Fibroblast of villous mesenchyme (primary cell): ENCODE results near the gene SRY. TPM values are rescaled to one million over a fixed set of nuclear protein-coding genes. Genes with fewer than 3 reads are reported as not detected.

Experiments used
- DNase-seq: peaks from one replicate; pipeline ENCODE4 v3.0.0-alpha.2; 2010; ENCODE audit warnings: low read depth
- H3K4me3 ChIP-seq: 2 replicates; pipeline ENCODE4 v1.5.1; 2011; ENCODE audit warnings: low read depth, mild to moderate bottlenecking, low read length
- small RNA-seq: library from RNA; depleted of rRNA; stranded (forward); fragments of <200 nt; gene quantifications from one replicate; pipeline ENCODE3, GENCODE V24; 2012
- total RNA-seq: library from RNA; depleted of rRNA; stranded (reverse); fragments of >200 nt; gene quantifications from 2 replicates; pipeline ENCODE4 v1.2.3, GENCODE V29; 2012
- TF ChIP-seq, protein P1 (sequence below): IDR thresholded peaks from 2 replicates; pipeline ENCODE4 v1.5.1; 2012; ENCODE audit warnings: low read depth, mild to moderate bottlenecking, low read length; ENCODE audit not compliant: insufficient read depth

The SRY gene
- total RNA-seq, 1 donor, result not detected

DNA sequence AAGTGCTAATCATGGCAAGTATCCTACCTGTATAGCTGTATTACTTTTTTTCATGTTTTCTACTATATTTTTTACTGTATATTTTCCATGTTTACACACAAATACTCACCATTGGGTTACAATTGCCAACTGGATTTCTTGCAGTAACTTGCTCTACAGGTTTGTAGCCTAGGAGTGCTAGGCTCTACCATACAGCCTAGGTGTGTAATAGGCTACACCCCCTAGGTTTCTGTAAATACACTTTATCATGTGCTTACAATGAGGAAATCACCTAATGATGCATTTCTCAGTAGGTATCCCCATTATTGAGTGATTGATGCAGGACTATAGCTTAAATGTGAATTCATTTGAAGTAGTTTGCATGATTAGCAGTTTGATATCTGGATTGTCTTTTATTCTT lies 10.5 kb upstream of the SRY start:
- DNase-seq, result no peak
- TF ChIP-seq, protein P1, sequence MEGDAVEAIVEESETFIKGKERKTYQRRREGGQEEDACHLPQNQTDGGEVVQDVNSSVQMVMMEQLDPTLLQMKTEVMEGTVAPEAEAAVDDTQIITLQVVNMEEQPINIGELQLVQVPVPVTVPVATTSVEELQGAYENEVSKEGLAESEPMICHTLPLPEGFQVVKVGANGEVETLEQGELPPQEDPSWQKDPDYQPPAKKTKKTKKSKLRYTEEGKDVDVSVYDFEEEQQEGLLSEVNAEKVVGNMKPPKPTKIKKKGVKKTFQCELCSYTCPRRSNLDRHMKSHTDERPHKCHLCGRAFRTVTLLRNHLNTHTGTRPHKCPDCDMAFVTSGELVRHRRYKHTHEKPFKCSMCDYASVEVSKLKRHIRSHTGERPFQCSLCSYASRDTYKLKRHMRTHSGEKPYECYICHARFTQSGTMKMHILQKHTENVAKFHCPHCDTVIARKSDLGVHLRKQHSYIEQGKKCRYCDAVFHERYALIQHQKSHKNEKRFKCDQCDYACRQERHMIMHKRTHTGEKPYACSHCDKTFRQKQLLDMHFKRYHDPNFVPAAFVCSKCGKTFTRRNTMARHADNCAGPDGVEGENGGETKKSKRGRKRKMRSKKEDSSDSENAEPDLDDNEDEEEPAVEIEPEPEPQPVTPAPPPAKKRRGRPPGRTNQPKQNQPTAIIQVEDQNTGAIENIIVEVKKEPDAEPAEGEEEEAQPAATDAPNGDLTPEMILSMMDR, result no peak

DNA sequence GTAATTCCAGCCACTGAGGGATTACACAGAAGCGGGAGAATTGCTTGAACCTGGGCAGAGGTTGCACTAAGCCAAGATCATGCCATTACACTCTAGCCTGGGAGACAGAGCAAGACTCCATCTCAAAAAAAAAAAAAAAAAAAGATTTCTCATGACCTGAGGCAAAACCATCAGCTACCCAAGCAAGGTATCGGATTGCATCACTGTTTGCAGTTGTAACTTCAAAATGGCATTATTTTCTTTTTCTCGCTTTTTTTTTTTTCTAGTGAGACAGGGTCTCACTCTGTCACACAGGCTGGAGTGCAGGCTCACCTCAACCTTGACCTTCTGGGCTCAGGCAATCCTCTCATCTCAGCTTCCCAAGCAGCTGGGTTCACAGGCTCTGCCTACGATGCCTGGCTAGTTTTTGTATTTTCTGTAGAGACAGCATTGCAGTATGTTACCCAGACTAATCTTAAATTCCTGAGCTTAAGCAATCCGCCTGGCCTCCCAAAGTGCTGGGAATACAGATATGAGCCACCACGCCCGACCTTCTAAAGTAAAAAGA lies 9.6 kb upstream of the SRY start:
- TF ChIP-seq, protein P1, result no peak
- no peak overlapping the region for H3K4me3 ChIP-seq
- DNase-seq, result peak; percentile 44

More for the DNA sequence above, 10.5 kb upstream of the SRY start:
- no peak overlapping the region for H3K4me3 ChIP-seq

DNA sequence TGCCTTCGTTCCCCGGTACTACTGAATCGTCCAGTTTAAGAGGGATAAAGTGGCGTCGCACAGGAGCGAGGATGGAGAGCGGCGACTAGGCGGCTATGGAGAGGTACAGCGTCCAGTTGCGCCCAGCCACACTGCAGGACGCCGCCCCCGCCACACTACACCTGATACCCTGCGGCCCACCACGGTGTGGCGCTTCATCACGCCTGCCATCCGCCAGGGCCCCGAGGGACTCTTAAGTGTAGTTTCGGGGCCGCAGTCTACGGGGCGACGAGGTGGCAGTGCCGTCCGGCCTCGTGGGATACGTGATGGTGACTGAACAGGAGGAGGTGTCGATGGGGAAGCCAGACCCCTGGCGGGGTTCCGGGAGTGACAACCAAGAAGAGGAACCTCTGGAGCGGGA lies 2.3 kb upstream of the SRY start:
- no peak for DNase-seq
- TF ChIP-seq, protein P1, result peak; percentile 9
- H3K4me3 ChIP-seq, result no peak overlapping the region

DNA sequence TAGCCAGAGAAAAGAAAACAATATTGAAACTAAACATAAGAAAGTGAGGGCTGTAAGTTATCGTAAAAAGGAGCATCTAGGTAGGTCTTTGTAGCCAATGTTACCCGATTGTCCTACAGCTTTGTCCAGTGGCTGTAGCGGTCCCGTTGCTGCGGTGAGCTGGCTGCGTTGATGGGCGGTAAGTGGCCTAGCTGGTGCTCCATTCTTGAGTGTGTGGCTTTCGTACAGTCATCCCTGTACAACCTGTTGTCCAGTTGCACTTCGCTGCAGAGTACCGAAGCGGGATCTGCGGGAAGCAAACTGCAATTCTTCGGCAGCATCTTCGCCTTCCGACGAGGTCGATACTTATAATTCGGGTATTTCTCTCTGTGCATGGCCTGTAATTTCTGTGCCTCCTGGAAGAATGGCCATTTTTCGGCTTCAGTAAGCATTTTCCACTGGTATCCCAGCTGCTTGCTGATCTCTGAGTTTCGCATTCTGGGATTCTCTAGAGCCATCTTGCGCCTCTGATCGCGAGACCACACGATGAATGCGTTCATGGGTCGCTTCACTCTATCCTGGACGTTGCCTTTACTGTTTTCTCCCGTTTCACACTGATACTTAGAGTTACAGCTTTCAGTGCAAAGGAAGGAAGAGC lies 488 bp downstream of the SRY start:
- TF ChIP-seq, protein P1, result no peak
- DNase-seq, result no peak
- peak overlapping the region; percentile 27 for H3K4me3 ChIP-seq

Small RNA genes lying within 50 kb of the gene (small RNA-seq; reads per million reads assigned to genes)
- not detected for gene RNU6-1334P
- gene TOMM22P2, result not detected

Other genes starting within 250 kb of the SRY start
- gene RPS4Y1, start 53.9 kb upstream of the SRY start, total RNA-seq, result 24.6 TPM in 1 of 2 replicates, not detected in the other
- gene ZFY, start 147.7 kb upstream of the SRY start, total RNA-seq, result 1.7 TPM in 1 of 2 replicates, not detected in the other